Upper lobe of left lung (tissue), 6 donors: ENCODE measurements around the gene H2AZ1. TPM values are rescaled to one million over a fixed set of nuclear protein-coding genes. Genes with fewer than 3 reads are reported as not detected.

Experiments used
- ATAC-seq, 2 donors: fragments of 200-7000 bp; cut with Tn5 transposase; one replicate each; pipeline ENCODE4 v1.9.1; 2022; ENCODE audit warnings: mild to moderate bottlenecking in 2 of 2, moderate library complexity in 2 of 2; ENCODE audit not compliant: low FRiP score in 2 of 2
- DNase-seq, 2 donors: peaks; one replicate each; pipeline ENCODE4 v3.0.0-alpha.2; 2019 to 2020
- H3K27ac ChIP-seq, 4 donors: fragments of 200-600 bp; sonication (generic); one replicate each; pipeline ENCODE4 v1.5.1; 2016 to 2019
- H3K27me3 ChIP-seq, 4 donors: fragments of 200-600 bp; sonication (generic); one replicate each; pipeline ENCODE4 v1.5.1; 2017 to 2019
- H3K36me3 ChIP-seq, 4 donors: fragments of 200-600 bp; sonication (generic); one replicate each; pipeline ENCODE4 v1.5.1; 2016 to 2019
- H3K4me1 ChIP-seq, 4 donors: fragments of 200-600 bp; sonication (generic); one replicate each; pipeline ENCODE4 v1.5.1; 2018 to 2019
- H3K4me3 ChIP-seq, 4 donors: fragments of 200-600 bp; sonication (generic); one replicate each; pipeline ENCODE4 v1.5.1; 2017 to 2019; ENCODE audit warnings: mild to moderate bottlenecking in 2 of 4, moderate library complexity in 1 of 4
- H3K9me3 ChIP-seq, 4 donors: fragments of 200-600 bp; sonication (generic); one replicate each; pipeline ENCODE4 v1.5.1; 2018 to 2019
- EP300 ChIP-seq, 4 donors: sonication (generic); formaldehyde crosslinking; IDR thresholded peaks; one replicate each; pipeline ENCODE4 v1.5.1; 2017; ENCODE audit warnings: antibody characterized with exemption in 4 of 4, control low read depth in 2 of 4
- POLR2A ChIP-seq, 4 donors: fragments of 450-650 bp; IDR thresholded peaks; one replicate each; pipeline ENCODE4 v1.5.1; 2016 to 2017; ENCODE audit warnings: antibody characterized with exemption in 4 of 4, mild to moderate bottlenecking in 2 of 4
- POLR2AphosphoS5 ChIP-seq, 2 donors: sonication (generic); formaldehyde crosslinking; IDR thresholded peaks; one replicate each; pipeline ENCODE4 v1.5.1; 2017; ENCODE audit warnings: antibody characterized with exemption in 2 of 2
- WGBS, 2 donors: methylation state at CpG; one replicate each; pipeline ENCODE4 v1.1.5; 2017 to 2018; 5-methylcytosine and 5-hydroxymethylcytosine counted together
- total RNA-seq, 6 donors: library from RNA; depleted of rRNA in 4 of 6; stranded (reverse); fragments of >200 nt in 4 of 6; gene quantifications; one replicate each; pipeline versions ENCODE4 v1.1.0 to v1.2.1, GENCODE V29; 2016 to 2021
- TF ChIP-seq, protein P1 (sequence below), 6 experiments: fragments of 450-650 bp in 4 of 6; fragments of 200-600 bp in 2 of 6; sonication (generic) in 2 of 6; IDR thresholded peaks; one replicate each; pipeline ENCODE4 v1.5.1; 2016 to 2019; ENCODE audit warnings: antibody characterized with exemption in 6 of 6
- donor health status: DM: no; HTN: no; CAD: no; lungs with moderate emphysema.
- donor health status: DM: no; HTN: yes; CAD: no; lungs with severe emphysema.

H2AZ1 gene
- total RNA-seq, 6 donors from 2014 or later = 21.0 to 144 (median 112) TPM

GRCh38 chr4:99938243-99938753 lies 11.8 kb downstream of the H2AZ1 start:
- no peak for DNase-seq
- Histone ChIP-seq H3K27ac (no peak overlapping the region), H3K36me3 (peaks cover 0 to 17% (median 0%) of the 10 kb centered on the region in 4 donors), H3K9me3 (peaks cover 5 to 20% (median 10%) of the 10 kb centered on the region in 4 donors), H3K4me1 (peaks cover 0 to 7% (median 7%) of the 10 kb centered on the region in 4 donors), H3K4me3 (no peak overlapping the region), H3K27me3 (no peaks in the 10 kb centered on the region)
- no peak for TF ChIP-seq EP300 (IDR thresholded peaks at IDR 0.05)
- no peak for TF ChIP-seq POLR2A (IDR thresholded peaks at IDR 0.05)
- TF ChIP-seq POLR2AphosphoS5 (IDR thresholded peaks at IDR 0.05) = no peak
- TF ChIP-seq, protein P1, sequence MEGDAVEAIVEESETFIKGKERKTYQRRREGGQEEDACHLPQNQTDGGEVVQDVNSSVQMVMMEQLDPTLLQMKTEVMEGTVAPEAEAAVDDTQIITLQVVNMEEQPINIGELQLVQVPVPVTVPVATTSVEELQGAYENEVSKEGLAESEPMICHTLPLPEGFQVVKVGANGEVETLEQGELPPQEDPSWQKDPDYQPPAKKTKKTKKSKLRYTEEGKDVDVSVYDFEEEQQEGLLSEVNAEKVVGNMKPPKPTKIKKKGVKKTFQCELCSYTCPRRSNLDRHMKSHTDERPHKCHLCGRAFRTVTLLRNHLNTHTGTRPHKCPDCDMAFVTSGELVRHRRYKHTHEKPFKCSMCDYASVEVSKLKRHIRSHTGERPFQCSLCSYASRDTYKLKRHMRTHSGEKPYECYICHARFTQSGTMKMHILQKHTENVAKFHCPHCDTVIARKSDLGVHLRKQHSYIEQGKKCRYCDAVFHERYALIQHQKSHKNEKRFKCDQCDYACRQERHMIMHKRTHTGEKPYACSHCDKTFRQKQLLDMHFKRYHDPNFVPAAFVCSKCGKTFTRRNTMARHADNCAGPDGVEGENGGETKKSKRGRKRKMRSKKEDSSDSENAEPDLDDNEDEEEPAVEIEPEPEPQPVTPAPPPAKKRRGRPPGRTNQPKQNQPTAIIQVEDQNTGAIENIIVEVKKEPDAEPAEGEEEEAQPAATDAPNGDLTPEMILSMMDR (IDR thresholded peaks at IDR 0.05) = no peak
- ATAC-seq = no peak
- 94 to 95% methylated on average over 3 of the region's 3 CpGs for WGBS, 2 donors

DNA sequence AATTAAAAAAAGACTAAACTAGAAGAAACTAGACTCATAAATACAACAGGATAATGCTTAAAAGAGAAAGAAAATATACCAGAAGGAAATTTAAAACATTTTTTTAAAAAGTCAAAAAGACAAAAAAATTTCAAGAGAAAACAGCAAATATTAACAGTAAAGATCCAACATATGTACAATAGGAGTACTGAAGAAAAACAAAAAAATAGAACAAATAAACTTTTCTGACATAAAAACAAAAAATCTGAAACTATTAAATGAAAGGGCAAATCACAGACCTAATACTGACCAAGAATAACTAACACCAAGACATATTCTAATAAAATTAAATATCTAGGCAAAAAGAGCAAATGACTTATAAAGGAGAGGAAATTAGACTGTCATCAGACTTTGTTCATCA lies 15.2 kb downstream of the H2AZ1 start:
- DNase-seq = no peak
- Histone ChIP-seq H3K27me3 (no peaks in the 10 kb centered on the region), H3K36me3 (peaks cover 0 to 23% (median 0%) of the 10 kb centered on the region in 4 donors), H3K4me1 (peaks cover 0 to 4% (median 0%) of the 10 kb centered on the region in 4 donors), H3K4me3 (no peak overlapping the region), H3K27ac (no peak overlapping the region), H3K9me3 (peaks cover 5 to 20% (median 10%) of the 10 kb centered on the region in 4 donors)
- TF ChIP-seq, protein P1 (IDR thresholded peaks at IDR 0.05) = no peak
- no peak for TF ChIP-seq POLR2AphosphoS5 (IDR thresholded peaks at IDR 0.05)
- no peak for TF ChIP-seq POLR2A (IDR thresholded peaks at IDR 0.05)
- no peak for TF ChIP-seq EP300 (IDR thresholded peaks at IDR 0.05)
- no peak for ATAC-seq

DNA sequence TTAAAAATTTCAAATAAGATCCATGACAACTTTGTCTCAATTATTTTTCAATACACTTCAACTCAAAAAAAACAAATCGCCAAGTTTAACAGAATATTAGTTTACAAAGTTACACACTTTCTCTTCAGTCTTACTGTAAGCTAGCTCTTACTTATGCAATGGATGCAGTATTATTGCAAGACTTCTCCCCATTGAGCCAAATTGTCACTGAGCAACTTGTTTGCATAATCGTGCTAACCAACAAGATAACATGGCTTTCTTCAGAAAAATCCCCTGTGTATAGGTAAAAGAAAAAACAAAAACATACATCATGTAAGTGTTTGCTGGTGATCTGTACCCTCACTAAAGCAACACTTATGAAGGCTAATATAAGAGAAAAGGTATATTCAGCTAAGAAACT lies 22.5 kb downstream of the H2AZ1 start:
- H3K4me1 ChIP-seq = peaks cover 0 to 8% (median 0%) of the 10 kb centered on the region in 4 donors
- no peak for TF ChIP-seq POLR2AphosphoS5 (IDR thresholded peaks at IDR 0.05)
- TF ChIP-seq, protein P1 (IDR thresholded peaks at IDR 0.05) = no peak
- TF ChIP-seq POLR2A (IDR thresholded peaks at IDR 0.05) = no peak
- no peak for TF ChIP-seq EP300 (IDR thresholded peaks at IDR 0.05)
- 74 to 83% methylated on average over 2 of the region's 2 CpGs for WGBS, 2 donors
- no peak overlapping the region for H3K4me3 ChIP-seq
- ATAC-seq = no peak
- DNase-seq = no peak
- H3K9me3 ChIP-seq = no peaks in the 10 kb centered on the region
- H3K27me3 ChIP-seq = no peaks in the 10 kb centered on the region
- peaks cover 0 to 46% (median 7%) of the 10 kb centered on the region in 4 donors for H3K36me3 ChIP-seq
- no peak overlapping the region for H3K27ac ChIP-seq

- ATAC-seq (no peak), DNase-seq (no peak)
- Histone ChIP-seq H3K4me3 (no peak overlapping the region), H3K36me3 (peaks cover 0 to 71% (median 8%) of the 10 kb centered on the region in 4 donors), H3K27me3 (no peaks in the 10 kb centered on the region), H3K27ac (no peak overlapping the region), H3K9me3 (no peaks in the 10 kb centered on the region), H3K4me1 (no peaks in the 10 kb centered on the region)
- TF ChIP-seq EP300 (IDR thresholded peaks at IDR 0.05) = no peak
- no peak for TF ChIP-seq POLR2AphosphoS5 (IDR thresholded peaks at IDR 0.05)
- no peak for TF ChIP-seq POLR2A (IDR thresholded peaks at IDR 0.05)
- TF ChIP-seq, protein P1 (IDR thresholded peaks at IDR 0.05) = no peak
- WGBS, 2 donors = 92 to 97% methylated on average over 3 of the region's 3 CpGs
These were observed 28.9 kb downstream of the H2AZ1 start for GRCh38 chr4:99921174-99921573.

GRCh38 chr4:99918656-99919055 lies 31.4 kb downstream of the H2AZ1 start:
- Histone ChIP-seq H3K4me1 (no peaks in the 10 kb centered on the region), H3K9me3 (no peaks in the 10 kb centered on the region), H3K27me3 (no peaks in the 10 kb centered on the region), H3K4me3 (no peak overlapping the region), H3K36me3 (peaks cover 0 to 64% (median 8%) of the 10 kb centered on the region in 4 donors), H3K27ac (no peak overlapping the region)
- ATAC-seq = no peak
- no peak for TF ChIP-seq EP300 (IDR thresholded peaks at IDR 0.05)
- TF ChIP-seq, protein P1 (IDR thresholded peaks at IDR 0.05) = no peak
- no peak for TF ChIP-seq POLR2A (IDR thresholded peaks at IDR 0.05)
- DNase-seq = no peak
- 96 to 100% methylated on average over 2 of the region's 2 CpGs for WGBS, 2 donors
